CD4-positive, alpha-beta memory T cell (primary cell): ENCODE data around the gene APBB2. TPM values are rescaled to one million over a fixed set of nuclear protein-coding genes. Genes with fewer than 3 reads are reported as not detected.

ENCODE experiments used
- CTCF ChIA-PET: fragments of 350-600 bp; sonication (Branson Sonifier 250); formaldehyde crosslinking; loops from one replicate; lab custom pipeline; 2021; ENCODE audit warnings: inconsistent platforms; ENCODE audit not compliant: partially characterized antibody; lab: Charles Lee
- POLR2A ChIA-PET: fragments of 350-600 bp; sonication (Branson Sonifier 250); formaldehyde crosslinking; loops from one replicate; lab custom pipeline; 2021; ENCODE audit not compliant: partially characterized antibody; lab: Charles Lee
- DNase-seq, 5 donors: peaks; one replicate each; pipeline versions ENCODE4 v3.0.0 to v3.0.0-alpha.2; 2020 to 2022; ENCODE audit warnings: mixed read lengths in 1 of 5
- H3K27ac ChIP-seq: one replicate; pipeline ENCODE4 v1.7.0; 2013; ENCODE audit warnings: low read depth, low read length
- H3K27me3 ChIP-seq: 2 replicates; pipeline ENCODE4 v1.7.0; 2013; ENCODE audit warnings: mild to moderate bottlenecking, low read length, moderate library complexity; ENCODE audit not compliant: insufficient read depth
- H3K36me3 ChIP-seq: 2 replicates; pipeline ENCODE4 v1.7.0; 2013; ENCODE audit warnings: mild to moderate bottlenecking, low read length, moderate library complexity; ENCODE audit not compliant: insufficient read depth
- H3K4me1 ChIP-seq: 2 replicates; pipeline ENCODE4 v1.7.0; 2013; ENCODE audit warnings: mild to moderate bottlenecking, low read length, moderate library complexity; ENCODE audit not compliant: insufficient read depth
- H3K4me3 ChIP-seq, 2 donors: one replicate each; pipeline ENCODE4 v1.7.0; 2013; ENCODE audit warnings: low read length in 2 of 2, mild to moderate bottlenecking in 1 of 2
- H3K9me3 ChIP-seq, 2 donors: one replicate each; pipeline ENCODE4 v1.7.0; 2013; ENCODE audit warnings: low read length in 2 of 2, control low read depth in 1 of 2; ENCODE audit not compliant: control insufficient read depth in 1 of 2
- H3K27ac Mint-ChIP-seq, 7 donors: one replicate each; pipeline ENCODE4 v1.8.0; 2020 to 2021; ENCODE audit warnings: mixed read lengths in 7 of 7, mild to moderate bottlenecking in 6 of 7, inconsistent platforms in 3 of 7, moderate library complexity in 3 of 7
- H3K27me3 Mint-ChIP-seq, 2 donors: one replicate each; pipeline ENCODE4 v1.8.0; 2020 to 2021; ENCODE audit warnings: mixed read lengths in 2 of 2
- H3K36me3 Mint-ChIP-seq, 2 donors: one replicate each; pipeline ENCODE4 v1.8.0; 2020 to 2021; ENCODE audit warnings: mixed read lengths in 2 of 2, inconsistent platforms in 1 of 2, mild to moderate bottlenecking in 1 of 2
- H3K4me1 Mint-ChIP-seq, 4 donors: one replicate each; pipeline ENCODE4 v1.8.0; 2020 to 2021; ENCODE audit warnings: mixed read lengths in 4 of 4, mild to moderate bottlenecking in 1 of 4
- H3K4me3 Mint-ChIP-seq, 8 donors: one replicate each; pipeline ENCODE4 v1.8.0; 2020 to 2021; ENCODE audit warnings: mixed read lengths in 8 of 8, mild to moderate bottlenecking in 7 of 8, moderate library complexity in 6 of 8, inconsistent platforms in 3 of 8
- H3K9me3 Mint-ChIP-seq, 8 donors: one replicate each; pipeline ENCODE4 v1.8.0; 2020 to 2021; ENCODE audit warnings: mixed read lengths in 8 of 8, mild to moderate bottlenecking in 5 of 8, inconsistent platforms in 3 of 8, moderate library complexity in 1 of 8
- intact Hi-C: fragments of 100-400 bp; cut with micrococcal nuclease; formaldehyde crosslinking; loops from one replicate; pipeline ENCODE4 v1.15.1; 2023
- polyA plus RNA-seq, 2 donors: library from polyadenylated mRNA; unstranded; fragments of 300-500 nt; fragmentation: Illumina TruSeq; gene quantifications; one replicate each; pipeline ENCODE4 v1.2.3, GENCODE V29; 2021
- total RNA-seq, 2 experiments: library from RNA; stranded (reverse); gene quantifications; one replicate each; pipeline ENCODE4 v1.2.3, GENCODE V29; 2021

Gene APBB2
- total and polyA plus RNA-seq, 4 experiments from 2014 or later, result 0.50 to 0.58 TPM; not detected in 2

DNA sequence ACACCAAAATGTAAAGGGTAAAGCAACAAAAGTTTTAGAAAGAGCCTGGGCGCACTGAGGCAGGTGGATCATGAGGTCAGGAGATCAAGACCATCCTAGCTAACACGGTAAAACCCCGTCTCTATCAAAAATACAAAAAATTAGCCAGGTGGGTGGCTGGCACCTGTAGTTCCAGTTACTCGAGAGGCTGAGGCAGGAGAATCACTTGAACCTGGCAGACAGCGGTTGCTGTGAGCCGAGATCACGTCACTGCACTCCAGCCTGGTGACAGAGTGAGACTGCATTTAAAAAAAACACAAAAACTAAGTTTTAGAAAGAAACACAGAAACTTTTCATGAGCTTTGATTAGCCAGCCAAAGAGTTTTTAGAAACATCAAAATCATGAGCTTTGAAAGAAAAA lies 76.5 kb downstream of the APBB2 start:
- CTCF ChIA-PET, result no interaction called here
- Histone ChIP-seq H3K9me3 (no peaks in the 10 kb centered on the region), H3K27me3 (no peaks in the 10 kb centered on the region), H3K4me1 (no peaks in the 10 kb centered on the region), H3K36me3 (no peaks in the 10 kb centered on the region), H3K4me3 (no peak overlapping the region), H3K27ac (no peak overlapping the region)
- Mint-ChIP-seq H3K9me3 (peaks cover 0 to 3% (median 0%) of the 10 kb centered on the region in 8 donors), H3K27ac (no peak overlapping the region), H3K4me3 (no peak overlapping the region), H3K4me1 (no peaks in the 10 kb centered on the region), H3K27me3 (peaks cover 0 to 4% of the 10 kb centered on the region in 2 donors), H3K36me3 (no peaks in the 10 kb centered on the region)
- DNase-seq, result no peak
- POLR2A ChIA-PET, result no interaction called here
- intact Hi-C loops, result no loop called here

DNA sequence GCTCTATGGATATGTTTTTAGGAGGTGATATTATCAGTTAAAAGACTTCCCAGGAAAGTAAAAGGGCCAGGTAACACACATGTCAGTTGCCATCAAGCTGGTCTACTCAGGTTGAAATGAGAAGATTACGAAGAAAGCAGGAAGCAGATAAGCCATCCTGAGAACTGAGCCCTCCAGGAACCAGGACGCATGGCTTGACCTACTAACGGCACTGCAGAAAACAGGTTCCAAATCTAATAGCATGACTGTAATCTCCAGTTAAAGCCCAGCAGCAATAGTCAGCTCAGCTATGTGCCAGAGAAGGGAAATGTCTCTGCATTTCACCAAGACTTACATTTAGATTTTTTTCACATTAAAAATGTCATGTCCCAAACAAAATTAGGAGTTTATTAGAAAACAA lies 77.9 kb downstream of the APBB2 start:
- no peak overlapping the region for H3K27ac ChIP-seq
- POLR2A ChIA-PET, result no interaction called here
- intact Hi-C loops, result no loop called here
- Mint-ChIP-seq H3K36me3 (no peaks in the 10 kb centered on the region), H3K27me3 (peaks cover 0 to 6% of the 10 kb centered on the region in 2 donors), H3K4me1 (no peaks in the 10 kb centered on the region), H3K9me3 (peaks cover 0 to 3% (median 0%) of the 10 kb centered on the region in 8 donors), H3K4me3 (no peak overlapping the region), H3K27ac (no peak overlapping the region)
- H3K4me1 ChIP-seq, result no peaks in the 10 kb centered on the region
- H3K36me3 ChIP-seq, result no peaks in the 10 kb centered on the region
- no peaks in the 10 kb centered on the region for H3K27me3 ChIP-seq
- CTCF ChIA-PET, result no interaction called here
- no peaks in the 10 kb centered on the region for H3K9me3 ChIP-seq
- H3K4me3 ChIP-seq, result no peak overlapping the region
- DNase-seq, result no peak

- CTCF ChIA-PET, result no interaction called here
- no peaks in the 10 kb centered on the region for H3K36me3 Mint-ChIP-seq
Measured at GRCh38 chr4:41135801-41136200, 78.5 kb downstream of the APBB2 start.

GRCh38 chr4:41134581-41134980 lies 79.8 kb downstream of the APBB2 start:
- DNase-seq, result no peak
- no peak overlapping the region for H3K27ac ChIP-seq
- no peak overlapping the region for H3K4me3 ChIP-seq
- no peaks in the 10 kb centered on the region for H3K36me3 Mint-ChIP-seq
- no peaks in the 10 kb centered on the region for H3K27me3 ChIP-seq
- peaks cover 0 to 6% of the 10 kb centered on the region in 2 donors for H3K27me3 Mint-ChIP-seq
- intact Hi-C loops, result no loop called here
- H3K4me1 ChIP-seq, result no peaks in the 10 kb centered on the region
- no peak overlapping the region for H3K27ac Mint-ChIP-seq
- H3K36me3 ChIP-seq, result no peaks in the 10 kb centered on the region
- peaks cover 0 to 3% (median 0%) of the 10 kb centered on the region in 8 donors for H3K9me3 Mint-ChIP-seq
- CTCF ChIA-PET, result no interaction called here
- no peaks in the 10 kb centered on the region for H3K4me1 Mint-ChIP-seq
- POLR2A ChIA-PET, result no interaction called here
- H3K4me3 Mint-ChIP-seq, result no peak overlapping the region
- H3K9me3 ChIP-seq, result no peaks in the 10 kb centered on the region

More at GRCh38 chr4:41135801-41136200, 78.5 kb downstream of the APBB2 start:
- Histone ChIP-seq H3K4me3 (no peak overlapping the region), H3K9me3 (no peaks in the 10 kb centered on the region), H3K27me3 (no peaks in the 10 kb centered on the region), H3K27ac (no peak overlapping the region), H3K36me3 (no peaks in the 10 kb centered on the region), H3K4me1 (no peaks in the 10 kb centered on the region)
- intact Hi-C loops, result no loop called here
- H3K27ac Mint-ChIP-seq, result no peak overlapping the region
- H3K27me3 Mint-ChIP-seq, result peaks cover 0 to 6% of the 10 kb centered on the region in 2 donors
- peaks cover 0 to 3% (median 0%) of the 10 kb centered on the region in 8 donors for H3K9me3 Mint-ChIP-seq
- DNase-seq, result no peak
- no peaks in the 10 kb centered on the region for H3K4me1 Mint-ChIP-seq
- no peak overlapping the region for H3K4me3 Mint-ChIP-seq
- POLR2A ChIA-PET, result no interaction called here

DNA sequence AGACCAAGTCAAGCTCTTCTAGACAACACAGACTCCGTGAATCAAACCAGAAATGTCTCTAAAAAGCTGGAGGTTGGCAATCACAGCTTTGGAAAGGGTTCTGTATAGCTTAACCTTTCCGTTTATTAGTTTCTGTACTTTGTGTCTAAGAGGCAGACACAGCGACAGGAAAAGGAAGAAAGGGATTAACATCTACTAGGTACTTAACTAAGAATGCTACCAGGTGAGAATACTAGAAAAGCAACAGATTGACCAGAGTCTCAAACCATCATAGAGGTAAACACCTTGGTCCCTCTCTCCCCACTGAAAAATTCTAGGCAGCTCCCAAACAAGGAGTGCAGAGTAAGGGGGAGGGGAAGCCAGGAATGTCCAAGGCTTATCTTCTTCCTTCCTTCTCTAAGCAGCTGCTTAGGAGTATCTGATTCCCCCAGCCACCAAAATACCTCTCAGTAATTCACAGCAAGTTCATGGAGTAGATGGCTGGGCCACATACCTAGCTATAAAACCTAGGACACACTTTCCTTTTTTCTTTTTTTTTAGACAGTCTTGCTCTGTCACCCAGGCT lies 80.8 kb downstream of the APBB2 start:
- Histone ChIP-seq H3K36me3 (no peaks in the 10 kb centered on the region), H3K27ac (no peak overlapping the region), H3K27me3 (no peaks in the 10 kb centered on the region), H3K4me3 (no peak overlapping the region), H3K9me3 (no peaks in the 10 kb centered on the region), H3K4me1 (no peaks in the 10 kb centered on the region)
- Mint-ChIP-seq H3K27ac (no peak overlapping the region), H3K36me3 (no peaks in the 10 kb centered on the region), H3K4me1 (no peaks in the 10 kb centered on the region), H3K27me3 (peaks cover 0 to 6% of the 10 kb centered on the region in 2 donors), H3K9me3 (peaks cover 0 to 3% (median 0%) of the 10 kb centered on the region in 8 donors), H3K4me3 (no peak overlapping the region)
- DNase-seq, result no peak
- POLR2A ChIA-PET, result no interaction called here
- CTCF ChIA-PET, result no interaction called here
- intact Hi-C loops, result no loop called here

DNA sequence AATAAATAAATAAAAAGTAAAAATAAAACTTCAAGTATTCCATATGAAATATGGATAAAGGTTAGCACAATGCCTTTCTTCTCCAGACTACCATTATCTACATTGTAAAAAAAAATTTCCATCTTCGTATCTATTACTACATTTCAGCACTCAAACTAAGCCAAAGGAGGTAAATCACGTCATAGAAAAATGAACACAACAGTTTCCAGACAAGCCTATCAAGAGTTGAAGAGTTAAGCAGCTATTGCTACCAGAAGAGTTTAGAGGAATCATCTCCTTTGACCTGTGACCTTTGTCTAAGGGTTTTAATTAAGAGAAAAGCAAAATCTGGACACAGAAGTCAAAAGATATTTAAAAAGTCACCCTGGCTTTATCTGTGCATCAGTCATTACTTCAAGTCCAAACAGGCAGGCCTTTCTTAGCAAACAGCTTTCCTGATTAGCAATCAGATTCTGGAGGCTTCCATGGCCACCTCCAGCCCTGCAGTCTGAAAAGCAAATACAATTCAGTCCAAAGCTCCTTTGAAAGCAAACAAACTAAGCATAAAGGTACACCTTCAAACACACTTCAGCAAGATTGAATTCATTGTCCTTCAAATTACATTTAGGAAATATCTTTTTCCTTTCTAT lies 82.2 kb downstream of the APBB2 start:
- intact Hi-C loops, result no loop called here
- no peaks in the 10 kb centered on the region for H3K4me1 ChIP-seq
- Mint-ChIP-seq H3K27me3 (peaks cover 0 to 6% of the 10 kb centered on the region in 2 donors), H3K36me3 (no peaks in the 10 kb centered on the region), H3K4me1 (no peaks in the 10 kb centered on the region), H3K9me3 (peaks cover 0 to 3% (median 0%) of the 10 kb centered on the region in 8 donors), H3K4me3 (no peak overlapping the region), H3K27ac (no peak overlapping the region)
- no peak for DNase-seq
- POLR2A ChIA-PET, result no interaction called here
- H3K4me3 ChIP-seq, result no peak overlapping the region
- CTCF ChIA-PET, result no interaction called here
- H3K9me3 ChIP-seq, result no peaks in the 10 kb centered on the region
- no peaks in the 10 kb centered on the region for H3K27me3 ChIP-seq
- no peak overlapping the region for H3K27ac ChIP-seq
- no peaks in the 10 kb centered on the region for H3K36me3 ChIP-seq

- Histone ChIP-seq H3K27ac (no peak overlapping the region), H3K4me1 (no peaks in the 10 kb centered on the region), H3K9me3 (no peaks in the 10 kb centered on the region), H3K27me3 (no peaks in the 10 kb centered on the region), H3K36me3 (no peaks in the 10 kb centered on the region), H3K4me3 (no peak overlapping the region)
- Mint-ChIP-seq H3K4me3 (no peak overlapping the region), H3K9me3 (peaks cover 0 to 2% (median 0%) of the 10 kb centered on the region in 8 donors), H3K27me3 (peaks cover 0 to 2% of the 10 kb centered on the region in 2 donors), H3K27ac (no peak overlapping the region), H3K36me3 (no peaks in the 10 kb centered on the region), H3K4me1 (no peaks in the 10 kb centered on the region)
- DNase-seq, result no peak
- CTCF ChIA-PET, result no interaction called here
- intact Hi-C loops, result no loop called here
- POLR2A ChIA-PET, result no interaction called here
Measured at GRCh38 chr4:41129936-41130440, 84.4 kb downstream of the APBB2 start.
